ENCODE measurements around the gene POLR3B.
"Not testable (repeated sequence)": the region's sequence is repeated elsewhere in the genome, so short reads cannot be mapped to it uniquely, and the experiment has no call there.

The POLR3B gene

DNA sequence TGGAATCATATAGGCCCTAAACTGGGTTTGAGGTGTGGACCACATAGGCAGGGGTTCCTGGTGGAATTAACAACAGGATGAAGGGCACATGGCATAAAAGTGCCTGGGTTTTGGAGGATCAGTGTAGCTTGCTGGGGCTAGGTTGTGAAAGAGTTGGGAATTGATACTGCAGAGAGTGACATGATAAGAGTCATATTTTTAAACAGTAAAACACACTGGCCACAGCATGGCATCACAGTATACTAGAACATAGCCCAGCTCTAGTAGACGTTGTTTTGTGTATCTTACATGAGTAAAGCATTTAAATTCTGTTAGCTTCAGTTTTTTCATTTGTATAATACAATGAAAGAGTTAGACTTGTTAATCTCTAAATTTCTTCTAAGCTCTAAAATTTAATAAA is 102.0 kb downstream of the POLR3B start:
- DNase-seq (ENCODE audit: low read depth in 3 of 3) = no peak

DNA sequence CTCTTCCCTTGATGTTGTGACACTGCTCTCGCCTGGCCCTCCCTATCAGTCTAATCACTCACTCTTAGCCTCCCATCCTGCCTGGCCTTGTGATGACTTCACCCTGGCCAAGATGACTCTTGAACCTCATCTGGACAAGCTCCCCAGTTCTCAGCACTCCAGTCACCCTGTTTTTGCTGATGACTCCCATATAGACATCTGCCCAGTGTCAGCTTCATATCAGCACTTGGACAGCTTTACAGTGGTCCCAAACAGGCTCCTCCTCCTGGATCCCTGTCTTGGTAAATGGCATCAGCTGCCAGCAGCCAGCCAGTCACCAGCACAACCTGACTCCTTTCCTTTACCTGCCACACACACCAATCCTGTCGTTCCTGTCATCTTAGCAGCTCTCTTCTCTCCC is 104.2 kb downstream of the POLR3B start:
- DNase-seq (ENCODE audit: low read depth in 3 of 3) = no peak

DNA sequence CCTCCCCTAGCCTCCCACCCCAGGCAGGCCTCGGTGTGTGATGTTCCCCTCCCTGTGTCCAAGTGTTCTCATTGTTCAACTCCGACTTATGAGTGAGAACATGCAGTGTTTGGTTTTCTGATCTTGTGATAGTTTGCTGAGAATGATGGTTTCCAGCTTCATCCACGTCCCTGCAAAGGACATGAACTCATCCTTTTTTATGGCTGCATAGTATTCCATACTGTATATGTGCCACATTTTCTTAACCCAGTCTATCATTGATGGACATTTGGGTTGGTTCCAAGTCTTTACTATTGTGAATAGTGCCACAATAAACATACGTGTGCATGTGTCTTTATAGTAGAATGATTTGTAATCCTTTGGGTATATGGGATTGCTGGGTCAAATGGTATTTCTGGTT is 108.1 kb downstream of the POLR3B start:
- DNase-seq (ENCODE audit: low read depth in 3 of 3) = not testable (repeated sequence)

DNA sequence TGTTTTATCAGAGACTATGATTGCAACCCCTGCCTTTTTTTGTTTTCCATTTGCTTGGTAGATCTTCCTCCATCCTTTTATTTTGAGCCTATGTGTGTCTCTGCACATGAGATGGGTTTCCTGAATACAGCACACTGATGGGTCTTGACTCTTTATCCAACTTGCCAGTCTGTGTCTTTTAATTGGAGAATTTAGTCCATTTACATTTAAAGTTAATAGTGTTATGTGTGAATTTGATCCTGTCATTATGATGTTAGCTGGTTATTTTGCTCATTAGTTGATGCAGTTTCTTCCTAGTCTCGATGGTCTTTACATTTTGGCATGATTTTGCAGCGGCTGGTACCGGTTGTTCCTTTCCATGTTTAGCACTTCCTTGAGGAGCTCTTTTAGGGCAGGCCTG is 118.1 kb downstream of the POLR3B start:
- DNase-seq (ENCODE audit: low read depth in 3 of 3) = not testable (repeated sequence)

DNA sequence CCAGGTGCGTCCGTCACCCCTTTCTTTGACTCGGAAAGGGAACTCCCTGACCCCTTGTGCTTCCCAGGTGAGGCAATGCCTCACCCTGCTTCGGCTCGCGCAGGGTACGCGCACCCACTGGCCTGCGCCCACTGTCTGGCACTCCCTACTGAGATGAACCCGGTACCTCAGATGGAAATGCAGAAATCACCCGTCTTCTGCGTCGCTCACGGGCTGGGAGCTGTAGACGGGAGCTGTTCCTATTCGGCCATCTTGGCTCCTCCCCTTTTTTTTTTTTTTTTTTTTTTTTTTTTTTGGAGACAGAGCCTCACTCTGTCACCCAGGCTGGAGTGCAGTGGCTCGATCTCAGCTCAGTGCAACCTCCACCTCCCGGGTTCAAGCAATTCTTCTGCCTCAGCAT is 120.1 kb downstream of the POLR3B start:
- not testable (repeated sequence) for DNase-seq (ENCODE audit: low read depth in 3 of 3)

DNA sequence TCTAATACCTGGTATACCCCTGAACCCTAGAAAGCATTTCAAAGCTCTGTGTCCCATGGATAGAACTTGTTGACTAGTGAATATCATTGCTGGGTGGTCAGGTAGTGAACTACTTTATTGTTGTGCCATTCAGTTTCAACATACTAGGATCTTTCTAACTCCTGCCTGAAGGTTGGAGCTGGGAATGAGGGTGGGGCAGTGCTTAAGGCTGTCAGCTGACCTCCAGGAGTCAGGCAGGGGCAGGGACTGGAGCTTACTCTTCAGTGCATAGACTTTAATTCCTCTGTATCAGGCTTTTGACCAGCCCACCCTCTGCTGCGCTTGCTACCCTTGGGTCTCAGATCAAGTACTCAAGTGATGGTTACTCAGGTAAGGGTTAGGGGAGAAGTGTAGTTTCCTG is 122.7 kb downstream of the POLR3B start:
- no peak for DNase-seq (ENCODE audit: low read depth in 3 of 3)

DNA sequence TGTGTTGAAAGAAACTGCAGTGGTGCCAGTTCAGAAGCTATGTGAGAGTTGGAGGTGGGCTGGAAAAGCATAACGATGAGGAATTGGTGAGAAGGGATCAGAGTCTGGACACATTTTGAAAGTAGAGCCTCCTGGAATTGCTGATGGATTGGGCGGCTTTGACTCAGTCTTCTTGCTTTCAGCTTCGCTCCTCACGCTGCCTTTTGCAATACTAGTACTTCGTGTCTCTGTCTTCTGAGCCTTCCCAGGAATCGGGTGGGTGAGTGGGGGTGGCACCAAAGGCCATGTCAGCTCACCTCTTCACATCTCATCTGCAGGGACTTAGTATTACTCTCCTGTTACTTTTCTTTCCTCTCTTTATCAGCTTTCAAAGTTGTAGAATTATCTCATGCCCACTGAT is 123.7 kb downstream of the POLR3B start:
- DNase-seq (ENCODE audit: low read depth in 3 of 3) = no peak

DNA sequence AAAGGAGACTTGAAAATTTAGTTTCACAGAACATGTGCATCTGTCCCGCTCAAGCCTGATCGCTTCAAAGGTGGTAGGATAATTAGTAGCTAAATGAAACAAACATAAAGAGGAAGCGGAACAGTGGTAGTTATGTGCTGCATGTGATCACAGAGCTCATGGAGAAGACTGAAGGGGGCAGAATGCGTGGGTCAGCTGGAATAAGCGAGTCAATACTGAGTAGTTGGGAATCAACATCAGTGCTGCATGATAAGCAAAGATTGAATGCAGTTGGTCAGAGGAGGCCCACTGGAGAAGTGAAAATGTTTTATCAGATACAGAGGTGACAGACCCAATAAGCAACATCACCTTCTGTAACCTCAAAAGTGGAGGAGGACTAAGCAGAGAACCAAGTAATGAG is 130.1 kb downstream of the POLR3B start:
- DNase-seq (ENCODE audit: low read depth in 3 of 3) = no peak

DNA sequence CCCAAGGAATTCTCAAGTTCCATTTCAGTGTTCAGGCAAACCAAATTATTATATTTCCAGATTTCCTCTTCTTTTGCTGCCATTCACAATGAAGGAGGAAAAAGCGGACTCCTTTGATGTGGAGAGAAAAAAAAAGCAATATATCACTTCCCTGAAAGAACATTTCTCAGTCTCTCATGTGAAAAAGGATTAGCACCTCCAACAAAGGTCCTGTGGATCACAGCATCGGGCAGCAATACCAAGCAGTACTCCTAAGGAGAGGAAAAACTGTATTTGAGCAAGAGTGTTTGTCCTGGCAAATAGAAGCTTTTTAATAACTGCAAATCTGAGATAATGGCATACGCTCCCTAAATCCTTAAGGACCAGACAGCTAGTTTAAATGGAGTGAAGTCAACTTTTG is 131.3 kb downstream of the POLR3B start:
- no peak for DNase-seq (ENCODE audit: low read depth in 3 of 3)

DNA sequence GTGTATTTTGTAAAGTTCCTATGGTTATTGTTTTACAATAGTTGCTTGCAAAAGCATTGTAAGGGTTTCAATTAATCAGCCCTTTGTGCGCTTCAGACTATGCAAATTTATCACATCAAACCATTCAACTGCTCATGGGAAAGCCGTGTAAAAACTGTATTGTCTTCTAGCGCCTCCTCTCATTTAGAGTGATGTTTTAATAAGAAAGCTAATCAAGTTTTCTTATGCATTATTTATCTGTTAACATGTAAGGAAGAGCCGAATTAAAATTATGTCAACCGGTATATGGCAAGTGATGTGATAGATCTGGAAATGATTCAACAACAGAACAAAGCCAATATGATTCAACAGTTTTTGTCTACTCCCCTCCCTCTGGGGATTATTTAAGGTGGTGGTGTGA is 132.7 kb downstream of the POLR3B start:
- DNase-seq (ENCODE audit: low read depth in 3 of 3) = no peak

DNA sequence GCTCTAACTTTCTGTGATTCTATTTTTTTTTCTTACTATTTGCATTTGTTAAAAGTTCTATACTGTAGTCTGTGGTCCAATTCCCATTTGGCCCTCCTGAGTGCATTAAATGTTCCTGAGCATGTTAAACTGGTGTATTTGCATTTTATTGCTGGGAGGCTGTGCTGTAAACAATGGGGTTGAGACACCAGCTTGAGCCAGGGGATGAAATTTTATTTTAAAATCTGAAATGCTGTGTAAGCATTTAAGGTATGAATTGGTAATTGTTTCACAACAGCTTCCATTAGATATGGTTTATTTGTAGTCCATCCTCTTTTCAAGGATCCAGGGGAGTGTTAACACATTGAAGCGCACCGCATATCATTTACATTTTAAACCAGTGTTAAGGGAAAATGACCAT is 135.3 kb downstream of the POLR3B start:
- DNase-seq (ENCODE audit: low read depth in 3 of 3) = no peak

DNA sequence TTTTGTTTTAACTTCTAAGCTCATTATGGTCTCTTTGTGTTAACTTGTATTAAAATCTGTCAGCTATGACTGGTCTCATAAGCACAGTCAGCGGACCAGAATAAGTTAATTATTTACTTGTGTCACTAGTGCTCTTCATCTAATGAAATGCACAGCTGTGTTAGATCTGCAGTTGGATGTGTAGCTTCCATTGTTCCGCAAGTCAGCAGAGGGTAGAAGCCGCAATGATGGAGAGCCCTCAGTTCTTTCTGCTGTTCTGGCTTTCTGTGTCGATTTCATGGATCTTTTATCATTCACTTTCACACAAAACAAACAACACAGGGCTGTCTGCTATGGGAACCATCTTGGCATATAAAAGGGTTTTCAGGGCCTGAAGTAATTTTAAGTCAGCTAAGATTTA is 136.0 kb downstream of the POLR3B start:
- no peak for DNase-seq (ENCODE audit: low read depth in 3 of 3)

DNA sequence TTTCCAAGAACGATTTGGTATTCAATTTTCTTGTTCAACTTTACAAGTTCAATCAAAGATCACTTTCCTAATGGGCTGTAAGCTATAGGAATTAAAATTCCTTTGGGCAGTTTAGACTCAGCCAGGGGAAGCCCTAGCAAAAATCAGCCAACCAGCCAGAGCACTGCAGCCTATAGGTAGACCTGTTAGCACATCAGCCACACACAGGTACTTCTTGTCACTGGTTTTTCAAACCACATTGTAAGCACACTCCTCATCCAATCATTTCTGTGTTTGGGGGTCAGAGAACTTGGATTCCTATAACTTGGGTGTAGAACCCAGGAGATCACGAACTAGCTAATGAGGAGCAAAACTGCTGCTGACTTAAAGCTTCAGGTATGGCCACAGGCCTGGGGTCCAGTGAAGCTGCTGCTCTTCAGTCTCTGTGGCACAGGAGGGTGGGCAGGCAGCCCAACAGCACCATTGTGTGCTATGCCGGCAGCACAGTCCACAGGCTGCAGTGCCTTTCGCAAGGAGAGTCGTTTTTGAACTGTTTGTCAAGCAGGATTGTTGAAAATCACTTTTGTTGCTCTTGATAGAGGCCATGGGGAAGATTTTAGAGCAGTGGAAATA is 137.9 kb downstream of the POLR3B start:
- no peak for DNase-seq (ENCODE audit: low read depth in 3 of 3)

DNA sequence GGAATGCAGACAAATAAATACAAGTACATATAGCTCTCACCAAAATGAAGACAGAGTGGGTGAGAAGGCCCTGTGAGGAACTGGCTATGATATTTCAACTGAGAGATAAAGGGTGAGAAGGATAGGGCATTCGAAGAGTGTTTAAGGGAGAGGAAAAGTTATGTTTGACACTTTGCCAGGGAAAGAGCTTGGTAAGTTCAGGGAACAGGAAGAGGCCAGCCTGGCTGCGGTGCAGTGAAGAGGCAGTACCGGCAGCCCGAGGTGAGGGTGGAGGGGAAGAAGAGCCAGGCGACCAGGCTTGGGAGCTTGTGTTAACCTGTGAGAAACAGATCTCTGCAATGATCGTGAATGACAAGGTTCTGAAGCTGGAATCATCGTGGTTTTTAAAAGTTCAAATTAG is 140.5 kb downstream of the POLR3B start:
- no peak for DNase-seq (ENCODE audit: low read depth in 3 of 3)

DNA sequence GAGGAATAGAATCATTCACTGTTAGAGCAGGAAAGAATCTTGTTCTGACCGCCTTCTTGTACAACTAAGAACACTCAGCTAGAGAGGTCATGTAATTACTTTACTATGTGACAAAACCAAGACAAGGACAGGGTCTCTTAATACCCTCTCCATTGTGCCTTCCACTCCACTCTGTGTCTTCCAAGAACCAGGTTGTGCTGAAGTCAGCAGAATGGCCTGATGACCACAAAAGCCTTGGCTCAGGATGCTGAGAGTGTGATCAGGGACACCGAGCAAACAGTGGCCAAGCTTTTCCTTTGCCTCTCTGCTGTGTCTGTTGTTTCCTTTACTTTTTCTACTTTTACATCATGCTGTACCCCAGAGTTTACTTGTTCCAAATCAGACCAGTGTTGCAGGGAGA is 142.1 kb downstream of the POLR3B start:
- DNase-seq (ENCODE audit: low read depth in 3 of 3) = no peak

DNA sequence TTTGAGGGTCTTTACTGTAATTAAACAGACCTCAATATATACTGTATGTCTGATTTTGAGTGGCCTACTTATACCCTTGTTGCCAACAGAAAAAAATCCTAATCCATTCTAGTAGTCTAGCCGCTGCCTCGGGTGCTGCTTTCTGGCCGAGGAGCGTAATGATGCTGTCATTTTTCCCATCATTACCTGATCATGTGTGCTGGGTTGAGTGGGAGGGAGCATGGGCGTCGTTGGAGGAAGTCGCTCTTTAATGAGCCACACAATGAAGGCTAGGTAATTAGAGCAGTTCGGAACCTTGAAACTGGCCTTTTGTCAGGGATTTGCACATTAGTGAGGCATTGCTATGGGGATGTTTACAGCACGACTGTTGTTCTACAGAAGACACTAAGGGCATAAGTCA is 149.1 kb downstream of the POLR3B start:
- no peak for DNase-seq (ENCODE audit: low read depth in 3 of 3)

DNA sequence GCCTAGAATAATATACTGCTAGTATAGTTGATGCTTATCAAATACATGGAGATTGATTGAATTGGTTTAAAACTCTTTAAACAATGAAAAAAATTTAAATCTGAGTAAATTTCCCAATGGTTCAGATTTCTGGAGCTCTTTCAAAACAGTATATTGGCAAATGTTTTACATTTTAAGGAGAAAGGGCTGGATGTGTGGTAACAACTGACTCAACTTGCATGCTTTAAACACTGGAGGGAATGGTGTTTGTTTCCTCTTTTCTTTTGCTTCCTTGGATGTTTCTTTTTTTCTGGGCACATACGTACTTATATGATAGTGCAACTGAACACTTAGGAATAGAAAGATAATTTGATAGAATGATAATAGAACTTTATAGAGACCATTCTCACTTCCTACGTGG is 151.4 kb downstream of the POLR3B start:
- no peak for DNase-seq (ENCODE audit: low read depth in 3 of 3)

DNA sequence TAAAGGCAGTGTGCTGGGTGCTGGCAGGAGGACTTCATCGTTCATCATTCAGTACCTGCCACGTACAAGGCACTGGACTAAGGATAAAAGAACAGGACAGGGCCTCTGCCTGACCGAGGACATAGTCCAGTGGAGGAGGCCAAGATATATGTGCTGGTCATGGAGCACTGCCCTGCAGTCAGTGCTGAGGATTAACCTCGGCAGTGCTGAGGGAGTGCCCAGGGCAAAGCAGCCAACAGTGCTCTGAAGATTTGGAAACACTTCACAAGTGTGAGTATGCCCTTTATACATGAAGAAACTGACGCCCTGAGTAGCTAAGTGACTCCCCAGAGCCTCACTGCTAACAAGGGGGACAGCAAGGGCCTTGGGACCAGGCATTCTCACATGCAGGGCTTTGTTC is 153.8 kb downstream of the POLR3B start:
- no peak for DNase-seq (ENCODE audit: low read depth in 3 of 3)

DNA sequence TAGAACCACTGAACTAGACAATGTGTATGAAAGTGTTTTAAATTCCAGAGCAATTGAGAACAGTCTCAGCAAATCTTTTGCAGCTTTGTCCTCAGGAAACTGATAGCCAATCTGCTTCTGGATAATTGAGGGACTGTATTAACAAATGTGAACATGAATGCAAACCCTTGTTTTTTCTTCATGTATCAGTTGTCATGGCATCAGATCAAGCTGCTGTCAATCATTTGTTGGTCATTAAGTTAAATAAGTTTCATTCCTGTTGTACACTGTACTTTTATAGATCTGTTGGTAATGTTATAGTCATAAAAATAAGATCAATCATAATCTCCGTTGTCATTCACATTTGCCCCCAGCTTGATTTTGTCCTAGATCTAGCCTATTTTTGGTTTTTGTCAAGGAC is 159.8 kb downstream of the POLR3B start:
- DNase-seq (ENCODE audit: low read depth in 3 of 3) = no peak

DNA sequence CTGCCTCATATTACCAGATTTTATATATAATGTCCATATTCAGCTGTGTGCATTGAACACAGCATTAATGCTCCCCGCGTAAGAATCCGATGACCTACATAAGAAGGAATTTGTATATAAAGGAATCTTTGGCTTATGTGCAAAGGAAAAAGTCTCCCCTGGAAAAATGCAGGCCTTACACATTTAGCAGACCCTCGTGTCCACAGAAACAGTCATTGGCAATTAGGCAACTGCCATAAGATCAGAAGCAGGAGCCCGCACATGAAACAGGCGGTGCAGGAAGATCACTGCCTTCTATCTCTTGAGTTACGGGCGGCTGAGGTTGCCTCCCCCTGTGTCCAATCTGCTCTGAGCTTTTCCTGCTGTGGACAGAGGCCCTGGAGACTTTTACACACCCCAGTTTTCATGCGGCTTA is 162.1 kb downstream of the POLR3B start:
- no peak for DNase-seq (ENCODE audit: low read depth in 3 of 3)

DNA sequence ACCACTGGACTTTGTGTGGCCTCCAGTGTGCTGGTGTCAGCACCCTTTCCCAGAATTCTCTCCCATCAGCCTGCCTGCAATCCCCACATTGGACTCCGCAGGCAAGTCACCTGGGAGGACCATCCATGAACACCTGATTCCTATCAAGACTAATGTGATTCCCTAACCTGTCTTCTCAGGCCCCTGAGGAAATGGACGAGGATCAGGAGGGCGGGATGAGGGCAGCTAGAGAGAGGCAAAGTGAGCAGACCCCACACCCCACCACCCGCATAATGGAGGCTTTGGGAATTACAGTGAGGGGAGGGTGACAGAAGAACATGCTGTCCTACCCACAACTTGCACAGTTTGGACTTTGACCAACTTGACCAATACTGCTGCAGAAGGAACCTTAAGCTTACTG is 164.4 kb downstream of the POLR3B start:
- no peak for DNase-seq (ENCODE audit: low read depth in 3 of 3)

DNA sequence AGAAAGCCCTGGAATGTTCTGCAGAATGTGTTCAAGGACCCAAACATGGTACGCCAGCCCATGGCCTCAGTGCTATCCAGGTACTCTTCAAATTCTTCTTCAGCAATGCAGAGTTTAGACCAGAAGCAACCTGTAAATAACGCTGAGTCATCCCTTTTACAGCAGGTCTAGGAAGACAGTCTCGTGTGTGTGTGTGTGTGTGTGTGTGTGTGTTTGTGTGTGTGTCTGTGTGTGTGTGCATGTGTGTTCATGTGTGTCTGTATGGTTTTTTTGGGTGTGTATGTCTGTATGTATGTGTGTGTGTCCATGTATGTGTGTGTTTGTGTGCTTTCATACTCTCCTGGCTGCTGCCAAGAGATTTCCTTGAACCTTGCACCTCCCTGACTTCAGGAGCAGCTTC is 165.2 kb downstream of the POLR3B start:
- no peak for DNase-seq (ENCODE audit: low read depth in 3 of 3)

DNA sequence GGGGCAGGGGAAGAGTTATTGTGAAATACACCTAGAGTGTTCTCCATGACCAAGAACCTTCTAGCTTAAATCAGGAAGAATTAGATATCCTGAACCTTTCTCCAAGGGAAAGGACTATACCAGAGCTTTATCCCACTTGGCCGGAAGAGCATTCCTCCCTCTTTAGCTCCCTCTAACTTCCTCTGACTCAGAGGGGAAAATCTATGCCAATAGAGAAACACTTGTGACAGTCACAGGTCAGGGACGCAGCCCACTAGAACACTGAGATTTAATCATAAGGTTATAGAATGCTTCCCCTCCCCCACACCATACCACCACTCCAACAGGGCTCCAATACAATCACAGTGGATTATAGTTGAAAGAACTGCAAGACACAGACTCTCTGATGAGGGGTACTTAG is 169.8 kb downstream of the POLR3B start:
- DNase-seq (ENCODE audit: low read depth in 3 of 3) = no peak

DNA sequence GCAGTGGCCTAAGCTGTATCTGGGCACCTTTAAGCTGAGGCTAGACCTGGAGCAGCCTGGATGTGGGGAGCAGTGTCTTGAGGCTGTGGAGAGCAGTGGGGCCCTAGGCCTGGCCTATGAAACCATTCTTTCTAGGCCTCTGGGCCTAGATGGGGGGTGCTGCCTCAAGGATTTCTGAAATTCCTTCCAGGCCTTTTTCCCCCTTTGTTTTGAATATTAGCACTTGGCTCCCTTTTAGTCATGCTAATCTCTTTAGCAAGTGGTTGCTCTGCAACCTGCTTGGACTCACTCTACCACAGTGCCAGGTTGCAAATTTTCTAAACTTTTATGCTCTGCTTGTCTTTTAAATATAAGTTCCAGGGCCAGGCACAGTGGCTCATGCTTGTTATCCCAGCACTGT is 183.7 kb downstream of the POLR3B start:
- no peak for DNase-seq (ENCODE audit: low read depth in 3 of 3)

DNA sequence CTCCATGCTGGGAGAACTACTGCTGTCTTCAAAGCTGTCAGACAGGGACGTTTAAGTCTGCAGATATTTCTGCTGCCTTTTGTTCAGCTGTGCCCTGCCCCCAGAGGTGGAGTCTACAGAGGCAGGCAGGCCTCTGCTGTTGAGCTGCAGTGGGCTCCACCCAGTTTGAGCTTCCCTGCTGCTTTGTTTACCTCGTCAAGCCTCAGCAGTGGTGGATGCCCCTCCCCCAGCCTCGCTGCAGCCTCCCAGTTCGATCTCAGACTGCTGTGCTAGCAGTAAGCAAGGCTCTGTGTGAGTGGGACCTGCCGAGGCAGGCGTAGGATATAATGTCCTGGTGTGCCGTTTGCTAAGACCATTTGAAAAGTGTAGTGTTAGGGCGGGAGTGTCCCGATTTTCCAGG is 193.9 kb downstream of the POLR3B start:
- no peak for DNase-seq (ENCODE audit: low read depth in 3 of 3)

All from stimulated activated CD4-positive, alpha-beta T cell treated with anti-CD3 and anti-CD28 coated beads, TNF-alpha, amount 100 ng/mL, for 4 hours (primary cell).